Fibroblast of lung (primary cell): ENCODE data around the gene ETS1. TPM values are rescaled to one million over a fixed set of nuclear protein-coding genes. Genes with fewer than 3 reads are reported as not detected.

Experiments used
- DNase-seq, 2 donors: peaks; one replicate each; pipeline versions ENCODE4 v3.0.0 to v3.0.0-alpha.2; 2010; ENCODE audit warnings: low read depth in 2 of 2
- H2AFZ ChIP-seq: 2 replicates; pipeline ENCODE4 v1.5.1; 2012; ENCODE audit warnings: low read length, control low read depth, inconsistent platforms
- H3K27ac ChIP-seq: 2 replicates; pipeline ENCODE4 v1.5.1; 2011; ENCODE audit warnings: low read length, control low read depth; ENCODE audit not compliant: insufficient read depth
- H3K27me3 ChIP-seq: 2 replicates; pipeline ENCODE4 v1.5.1; 2011; ENCODE audit warnings: mild to moderate bottlenecking, low read length; ENCODE audit not compliant: control insufficient read depth, insufficient read depth
- H3K36me3 ChIP-seq: 2 replicates; pipeline ENCODE4 v1.5.1; 2011; ENCODE audit warnings: low read length; ENCODE audit not compliant: control insufficient read depth, insufficient read depth
- H3K4me1 ChIP-seq: 2 replicates; pipeline ENCODE4 v1.5.1; 2011; ENCODE audit warnings: low read length; ENCODE audit not compliant: control insufficient read depth, insufficient read depth; ENCODE audit errors: extremely low read depth
- H3K4me2 ChIP-seq: 2 replicates; pipeline ENCODE4 v1.5.1; 2011; ENCODE audit warnings: low read length, control low read depth; ENCODE audit not compliant: insufficient read depth; ENCODE audit errors: extremely low read depth
- H3K4me3 ChIP-seq, 4 experiments: fragments of 200-600 bp in 1 of 4; sonication (generic) in 1 of 4; replicated peaks in 1 of 4; 2 replicates each; pipeline ENCODE4 v1.5.1; 2011 to 2016; ENCODE audit warnings: low read length in 4 of 4, low read depth in 3 of 4, mild to moderate bottlenecking in 3 of 4, control low read depth in 2 of 4, inconsistent platforms in 1 of 4, mixed read lengths in 1 of 4; ENCODE audit not compliant: insufficient read depth in 1 of 4; ENCODE audit errors: control extremely low read depth in 1 of 4
- H3K79me2 ChIP-seq: 2 replicates; pipeline ENCODE4 v1.5.1; 2012; ENCODE audit warnings: mild to moderate bottlenecking, low read length, inconsistent platforms; ENCODE audit not compliant: control insufficient read depth, insufficient read depth
- H3K9ac ChIP-seq: 2 replicates; pipeline ENCODE4 v1.5.1; 2011; ENCODE audit warnings: mild to moderate bottlenecking, low read length, control low read depth; ENCODE audit not compliant: insufficient read depth
- H3K9me3 ChIP-seq: 2 replicates; pipeline ENCODE4 v1.5.1; 2012; ENCODE audit warnings: low read depth, low read length; ENCODE audit not compliant: control insufficient read depth, insufficient read depth
- H4K20me1 ChIP-seq: 2 replicates; pipeline ENCODE4 v1.5.1; 2011; ENCODE audit warnings: low read length; ENCODE audit not compliant: control insufficient read depth, insufficient read depth; ENCODE audit errors: extremely low read depth
- CTCF ChIP-seq, 2 donors: IDR thresholded peaks in 1 of 2; conservative IDR thresholded peaks in 1 of 2; 1 replicate in 1 of 2; 2 replicates in 1 of 2; pipeline ENCODE4 v1.5.1; 2011 to 2012; ENCODE audit warnings: low read length in 2 of 2, control low read depth in 1 of 2, inconsistent platforms in 1 of 2, low read depth in 1 of 2, mild to moderate bottlenecking in 1 of 2
- EZH2 ChIP-seq: IDR thresholded peaks from 2 replicates; pipeline ENCODE4 v1.5.1; 2012; ENCODE audit warnings: low read length, control low read depth, mild to moderate bottlenecking; ENCODE audit errors: missing control alignments
- polyA plus RNA-seq, 2 donors: library from polyadenylated mRNA; depleted of rRNA in 1 of 2; stranded (reverse) in 1 of 2; unstranded in 1 of 2; fragments of >200 nt; gene quantifications; 2 replicates each; pipeline ENCODE4 v1.2.1, GENCODE V29; 2011 to 2012; ENCODE audit warnings: missing spikeins in 1 of 2
- total RNA-seq: library from RNA; depleted of rRNA; stranded (reverse); fragments of >200 nt; gene quantifications from 2 replicates; pipeline ENCODE4 v1.2.1, GENCODE V29; 2014

The ETS1 gene
- total and polyA plus RNA-seq, 2 donors (not counting 1 experiment from before 2014, with no cell fraction given) = 51.5 to 51.7 TPM

GRCh38 chr11:128518493-128519207 is 68.7 kb downstream of the ETS1 start:
- peak; percentile 38 to 64 for DNase-seq
- Histone ChIP-seq H3K4me1 (peaks cover 19% of the 10 kb centered on the region), H3K27ac (peak overlapping the region; percentile 99)

DNA sequence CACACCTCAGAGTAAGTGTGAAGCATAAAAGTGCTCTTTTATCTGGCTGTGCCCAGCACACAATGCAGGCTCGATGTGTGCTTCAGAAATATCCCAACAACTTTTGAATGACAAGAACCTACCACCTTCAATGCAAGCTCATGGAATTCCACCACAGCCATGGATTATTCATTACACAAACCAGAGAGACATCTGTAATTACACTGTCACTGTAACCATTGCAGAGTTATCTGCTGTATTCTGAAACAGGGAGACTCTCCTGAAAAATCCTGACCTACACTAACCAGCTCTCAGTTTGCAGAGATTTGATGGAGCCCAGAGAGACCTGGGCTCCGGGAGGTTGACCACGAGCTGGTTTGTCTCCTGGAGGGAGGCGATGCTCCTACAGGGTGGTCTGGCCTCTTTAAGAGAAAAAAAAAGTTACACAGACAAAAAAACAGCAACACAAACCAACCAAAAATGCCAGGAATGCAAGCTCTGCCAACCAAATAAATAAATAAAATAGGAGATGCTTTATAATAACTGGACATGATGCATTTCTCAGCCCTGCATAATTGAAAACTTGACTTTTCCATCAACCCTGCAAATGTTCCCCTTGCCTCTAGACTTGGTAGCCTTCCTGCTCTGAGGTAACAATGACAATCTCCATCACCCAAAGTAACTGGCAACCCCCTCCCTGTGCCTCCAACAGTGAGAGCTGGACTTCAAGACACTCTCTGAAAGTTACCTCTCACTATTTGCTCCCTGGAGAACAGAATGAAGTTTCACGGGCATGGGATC is 69.7 kb downstream of the ETS1 start:
- H3K4me1 ChIP-seq = peaks cover 15% of the 10 kb centered on the region
- H3K4me2 ChIP-seq = peak overlapping the region; percentile 82
- peak overlapping the region; percentile 37 to 96 (median 94) for H3K4me3 ChIP-seq
- no peaks in the 10 kb centered on the region for H3K9me3 ChIP-seq
- H3K27me3 ChIP-seq = no peaks in the 10 kb centered on the region
- peak overlapping the region; percentile 99 for H3K27ac ChIP-seq
- H4K20me1 ChIP-seq = peaks cover 5% of the 10 kb centered on the region
- DNase-seq = peak in 1 of 2 donors; percentile 72
- peak overlapping the region; percentile 20 for H3K9ac ChIP-seq
- H3K79me2 ChIP-seq = peaks cover 95% of the 10 kb centered on the region
- peaks cover 5% of the 10 kb centered on the region for H3K36me3 ChIP-seq
- TF ChIP-seq CTCF (conservative IDR thresholded peaks at IDR 0.05 in 1 of 2, IDR thresholded peaks at IDR 0.05 in 1 of 2; ENCODE audit: low read depth in 1 of 2, low read length in 2 of 2) = no peak
- no peak for TF ChIP-seq EZH2
- H2AFZ ChIP-seq = no peak overlapping the region

More at GRCh38 chr11:128518493-128519207, 68.7 kb downstream of the ETS1 start:
- no peak for TF ChIP-seq EZH2
- Histone ChIP-seq H3K36me3 (no peaks in the 10 kb centered on the region), H3K9ac (peak overlapping the region; percentile 58), H2AFZ (no peak overlapping the region), H3K79me2 (peaks cover 84% of the 10 kb centered on the region), H3K27me3 (no peaks in the 10 kb centered on the region), H4K20me1 (peaks cover 5% of the 10 kb centered on the region), H3K9me3 (no peaks in the 10 kb centered on the region), H3K4me3 (peak overlapping the region; percentile 94 to 96 (median 94)), H3K4me2 (peak overlapping the region; percentile 82)

GRCh38 chr11:128516886-128517285 is 70.5 kb downstream of the ETS1 start:
- no peak for TF ChIP-seq CTCF (conservative IDR thresholded peaks at IDR 0.05 in 1 of 2, IDR thresholded peaks at IDR 0.05 in 1 of 2; ENCODE audit: low read depth in 1 of 2, low read length in 2 of 2)
- TF ChIP-seq EZH2 = no peak
- H3K4me3 ChIP-seq = peak overlapping the region in 3 of 4 experiments; percentile 1 to 96 (median 94)
- peaks cover 18% of the 10 kb centered on the region for H3K4me1 ChIP-seq
- H4K20me1 ChIP-seq = peaks cover 5% of the 10 kb centered on the region
- H3K79me2 ChIP-seq = peaks cover 100% of the 10 kb centered on the region
- peak overlapping the region; percentile 99 for H3K27ac ChIP-seq
- H3K4me2 ChIP-seq = peak overlapping the region; percentile 82
- H2AFZ ChIP-seq = no peak overlapping the region
- H3K27me3 ChIP-seq = no peaks in the 10 kb centered on the region
- no peaks in the 10 kb centered on the region for H3K9me3 ChIP-seq
- no peak overlapping the region for H3K9ac ChIP-seq
- no peak for DNase-seq
- peaks cover 7% of the 10 kb centered on the region for H3K36me3 ChIP-seq
